H1 (cell line): ENCODE data around the gene ORC5. TPM values are rescaled to one million over a fixed set of nuclear protein-coding genes. Genes with fewer than 3 reads are reported as not detected.

Experiments
- CTCF ChIA-PET: fragments of 300-600 bp; sonication (Branson Sonifier 250); formaldehyde crosslinking; loops from one replicate; lab custom pipeline; 2021; ENCODE audit not compliant: partially characterized antibody; lab: Charles Lee
- POLR2A ChIA-PET: fragments of 300-600 bp; sonication (Branson Sonifier 250); formaldehyde crosslinking; loops from one replicate; lab custom pipeline; 2021; ENCODE audit warnings: inconsistent platforms; ENCODE audit not compliant: partially characterized antibody; lab: Charles Lee
- DNase-seq, 2 experiments: peaks; one replicate each; pipeline versions ENCODE4 v3.0.0 to v3.0.0-alpha.2; 2010 to 2022; ENCODE audit warnings: low spot score in 2 of 2, low read depth in 1 of 2, mixed read lengths in 1 of 2
- FAIRE-seq: peaks from 2 replicates; lab custom pipeline; 2011; peaks lifted over from hg19 to GRCh38; lab: Jason Lieb, UNC
- H2AFZ ChIP-seq: 2 replicates; pipeline ENCODE4 v1.8.1; 2012; ENCODE audit warnings: low read length, inconsistent platforms
- H2AK5ac ChIP-seq: 2 replicates; pipeline ENCODE4 v1.6.1; 2013; ENCODE audit warnings: low read depth, low read length
- H2BK120ac ChIP-seq: replicated peaks from 2 replicates; pipeline ENCODE3; 2013; ENCODE audit warnings: low read depth, low read length, inconsistent platforms
- H2BK12ac ChIP-seq: 2 replicates; pipeline ENCODE4 v1.6.1; 2013; ENCODE audit warnings: low read depth, low read length
- H2BK15ac ChIP-seq: 2 replicates; pipeline ENCODE4 v1.6.1; 2013; ENCODE audit warnings: low read length
- H2BK20ac ChIP-seq: 2 replicates; pipeline ENCODE4 v1.6.1; 2013; ENCODE audit warnings: low read length
- H2BK5ac ChIP-seq: 2 replicates; pipeline ENCODE4 v1.6.1; 2013; ENCODE audit warnings: low read depth, low read length
- H3K14ac ChIP-seq: 2 replicates; pipeline ENCODE4 v1.6.1; 2013; ENCODE audit warnings: inconsistent platforms; ENCODE audit not compliant: insufficient read length
- H3K18ac ChIP-seq: 2 replicates; pipeline ENCODE4 v1.6.1; 2013; ENCODE audit warnings: low read length; ENCODE audit errors: extremely low read depth
- H3K23ac ChIP-seq: 2 replicates; pipeline ENCODE4 v1.6.1; 2013; ENCODE audit warnings: inconsistent platforms; ENCODE audit not compliant: insufficient read length
- H3K23me2 ChIP-seq: 2 replicates; pipeline ENCODE4 v1.6.1; 2013; ENCODE audit warnings: low read depth, low read length
- H3K27ac ChIP-seq: 2 replicates; pipeline ENCODE4 v1.6.1; 2011; ENCODE audit warnings: low read depth, low read length, inconsistent platforms
- H3K27me3 ChIP-seq, 4 experiments: replicated peaks in 1 of 4; 1 replicate in 1 of 4; 2 replicates in 3 of 4; pipeline versions ENCODE4 v1.6.1 to v1.8.1; 2011 to 2013; ENCODE audit warnings: low read length in 3 of 4, mild to moderate bottlenecking in 3 of 4, inconsistent platforms in 2 of 4, mixed read lengths in 2 of 4, moderate library complexity in 1 of 4; ENCODE audit not compliant: control insufficient read depth in 3 of 4, insufficient read depth in 3 of 4; ENCODE audit errors: extremely low read depth in 1 of 4
- H3K36me3 ChIP-seq, 4 experiments: 2 replicates each; pipeline versions ENCODE4 v1.6.1 to v1.8.1; 2011 to 2013; ENCODE audit warnings: mild to moderate bottlenecking in 4 of 4, low read length in 3 of 4, moderate library complexity in 2 of 4, control low read depth in 1 of 4, inconsistent platforms in 1 of 4; ENCODE audit not compliant: insufficient read depth in 4 of 4, control insufficient read depth in 2 of 4
- H3K4ac ChIP-seq: replicated peaks from 2 replicates; pipeline ENCODE3; 2013; ENCODE audit warnings: low read length, low read depth, mixed read lengths, inconsistent platforms; ENCODE audit not compliant: insufficient read length
- H3K4me1 ChIP-seq, 4 experiments: replicated peaks in 1 of 4; 1 replicate in 1 of 4; 2 replicates in 3 of 4; pipeline versions ENCODE4 v1.6.1 to v1.8.1; 2011 to 2013; ENCODE audit warnings: low read length in 3 of 4, inconsistent platforms in 2 of 4, mixed read lengths in 1 of 4; ENCODE audit not compliant: insufficient read depth in 4 of 4, control insufficient read depth in 3 of 4
- H3K4me2 ChIP-seq, 2 experiments: 2 replicates each; pipeline versions ENCODE4 v1.6.1 to v1.8.1; 2011 to 2013; ENCODE audit warnings: low read depth in 2 of 2, low read length in 2 of 2, control low read depth in 1 of 2, inconsistent platforms in 1 of 2, mild to moderate bottlenecking in 1 of 2; ENCODE audit not compliant: insufficient read depth in 1 of 2
- H3K4me3 ChIP-seq, 4 experiments: fragments of 200-600, 300-600 bp in 1 of 4; sonication (generic), shearing (Covaris generic), sonication (Bioruptor Twin) in 1 of 4; 2 replicates each; pipeline versions ENCODE4 v1.5.1 to v1.8.1; 2011 to 2016; ENCODE audit warnings: low read length in 4 of 4, low read depth in 3 of 4, control low read depth in 2 of 4, inconsistent platforms in 2 of 4, mild to moderate bottlenecking in 2 of 4, mixed read lengths in 1 of 4, moderate library complexity in 1 of 4; ENCODE audit not compliant: insufficient read depth in 2 of 4; ENCODE audit errors: extremely low read depth in 1 of 4
- H3K56ac ChIP-seq: replicated peaks from 2 replicates; pipeline ENCODE3; 2013; ENCODE audit warnings: low read depth, mild to moderate bottlenecking, mixed read lengths, low read length, inconsistent platforms; ENCODE audit not compliant: insufficient read length
- H3K79me1 ChIP-seq: 2 replicates; pipeline ENCODE4 v1.6.1; 2013; ENCODE audit warnings: low read depth, low read length, control low read depth
- H3K79me2 ChIP-seq, 2 experiments: 2 replicates each; pipeline versions ENCODE4 v1.6.1 to v1.8.1; 2012 to 2013; ENCODE audit warnings: low read length in 2 of 2, mild to moderate bottlenecking in 2 of 2, inconsistent platforms in 1 of 2; ENCODE audit not compliant: insufficient read depth in 2 of 2, control insufficient read depth in 1 of 2
- H3K9ac ChIP-seq, 4 experiments: replicated peaks in 1 of 4; 1 replicate in 1 of 4; 2 replicates in 3 of 4; pipeline versions ENCODE4 v1.6.1 to v1.8.1; 2011 to 2013; ENCODE audit warnings: low read depth in 3 of 4, low read length in 3 of 4, control low read depth in 2 of 4, mild to moderate bottlenecking in 2 of 4, moderate library complexity in 2 of 4, inconsistent platforms in 1 of 4; ENCODE audit errors: extremely low read depth in 1 of 4
- H3K9me3 ChIP-seq, 2 experiments: 2 replicates each; pipeline versions ENCODE4 v1.6.1 to v1.8.1; 2012 to 2013; ENCODE audit warnings: mild to moderate bottlenecking in 2 of 2, moderate library complexity in 2 of 2, control low read depth in 1 of 2, inconsistent platforms in 1 of 2, low read depth in 1 of 2, low read length in 1 of 2, mixed read lengths in 1 of 2; ENCODE audit not compliant: insufficient read depth in 2 of 2
- H4K20me1 ChIP-seq, 2 experiments: replicated peaks in 1 of 2; 2 replicates each; pipeline versions ENCODE3 to v1.8.1; 2011 to 2013; ENCODE audit warnings: inconsistent platforms in 2 of 2, low read length in 2 of 2, mild to moderate bottlenecking in 1 of 2; ENCODE audit not compliant: insufficient read depth in 2 of 2, control insufficient read depth in 1 of 2
- H4K5ac ChIP-seq: 2 replicates; pipeline ENCODE4 v1.6.1; 2013; ENCODE audit warnings: low read length, low read depth, mixed read lengths, inconsistent platforms; ENCODE audit not compliant: insufficient read length
- H4K8ac ChIP-seq: 2 replicates; pipeline ENCODE4 v1.8.0; 2013; ENCODE audit warnings: mild to moderate bottlenecking, moderate library complexity, low read length, inconsistent platforms; ENCODE audit not compliant: insufficient read depth; ENCODE audit errors: extremely low read depth
- H4K91ac ChIP-seq: replicated peaks from 2 replicates; pipeline ENCODE3; 2013; ENCODE audit warnings: low read length, mixed read lengths, inconsistent platforms; ENCODE audit not compliant: insufficient read length
- GTF2F1 ChIP-seq: IDR thresholded peaks from 2 replicates; pipeline ENCODE4 v1.6.1; 2012; ENCODE audit warnings: low read depth, low read length, improper control_type of control experiment, borderline replicate concordance
- SUZ12 ChIP-seq: fragments of 200-600 bp; sonication (generic); IDR thresholded peaks from 2 replicates; pipeline ENCODE4 v1.6.1; 2012; ENCODE audit warnings: mild to moderate bottlenecking, inconsistent platforms, low read length, moderate library complexity, mixed read lengths
- WGBS, 2 experiments: shearing (Covaris generic) in 1 of 2; methylation state at CpG; one replicate each; pipeline versions ENCODE4 v1.1.6 to v1.1.7; 2013 to 2015; ENCODE audit warnings: low lambda C conversion rate in 2 of 2, mixed read lengths in 2 of 2, inconsistent platforms in 1 of 2, low coverage in 1 of 2, missing lambda C conversion rate in 1 of 2; ENCODE audit not compliant: insufficient replicate concordance in 2 of 2, insufficient coverage in 1 of 2, insufficient read length in 1 of 2; ENCODE audit errors: extremely low coverage in 1 of 2, missing lambda C conversion rate in 1 of 2; 5-methylcytosine and 5-hydroxymethylcytosine counted together
- polyA plus RNA-seq, 7 experiments: library from polyadenylated mRNA; depleted of rRNA in 3 of 7; stranded (reverse) in 5 of 7; unstranded in 2 of 7; fragments of >200 nt in 5 of 7; fragments of 200-250 nt in 2 of 7; gene quantifications; 1 replicate in 5 of 7; 2 replicates in 1 of 7; 4 replicates in 1 of 7; pipeline versions ENCODE4 v1.2.1 to v1.2.3, GENCODE V29; 2011 to 2013; ENCODE audit warnings: missing spikeins in 2 of 7, mixed read lengths in 2 of 7
- total RNA-seq: library from RNA; stranded (reverse); fragmentation: NEBNext Ultra II Directional; extraction: Animal tissue kit (Norgen Biotek cat#: 25700); gene quantifications from 2 replicates; pipeline ENCODE4 v1.2.1, GENCODE V29; 2021

The ORC5 gene
- total and polyA plus RNA-seq, 2 of the 8 experiments (the other 6 are each of a cell fraction or from before 2014, with no cell fraction given), result 7.7 to 19.9 TPM

- H2BK20ac ChIP-seq, result no peak overlapping the region
- no peak overlapping the region for H3K56ac ChIP-seq
- no peaks in the 10 kb centered on the region for H3K4me1 ChIP-seq
- H2BK12ac ChIP-seq, result no peak overlapping the region
- no peaks in the 10 kb centered on the region for H3K79me2 ChIP-seq
- no peaks in the 10 kb centered on the region for H4K20me1 ChIP-seq
- no peak overlapping the region for H3K14ac ChIP-seq
- H3K18ac ChIP-seq, result no peak overlapping the region
- H3K23me2 ChIP-seq, result no peaks in the 10 kb centered on the region; the same call in 1 of the 2 replicates
- H3K23ac ChIP-seq, result no peak overlapping the region
- POLR2A ChIA-PET, result no interaction called here
- H3K27me3 ChIP-seq, result no peaks in the 10 kb centered on the region
- H3K4ac ChIP-seq, result no peak overlapping the region
- no peak overlapping the region for H3K4me3 ChIP-seq
- DNase-seq (no peak), FAIRE-seq (no peak)
- H3K79me1 ChIP-seq, result no peaks in the 10 kb centered on the region
- no peak overlapping the region for H3K4me2 ChIP-seq
- H3K27ac ChIP-seq, result no peak overlapping the region
- no peak overlapping the region for H3K9ac ChIP-seq
- CTCF ChIA-PET, result no interaction called here
- no peak overlapping the region for H4K8ac ChIP-seq
- no peak overlapping the region for H2AK5ac ChIP-seq
- no peak overlapping the region for H2AFZ ChIP-seq
- no peak overlapping the region for H2BK5ac ChIP-seq
- 91% methylated on average over 3 of the region's 3 CpGs; no CpG with 5 or more reads in 1 of the 2 experiments for WGBS, 2 experiments
- no peaks in the 10 kb centered on the region for H3K36me3 ChIP-seq
- no peak overlapping the region for H2BK15ac ChIP-seq
- H4K91ac ChIP-seq, result no peak overlapping the region
- no peaks in the 10 kb centered on the region for H3K9me3 ChIP-seq
- no peak overlapping the region for H4K5ac ChIP-seq
- H2BK120ac ChIP-seq, result no peak overlapping the region
- no peak for TF ChIP-seq SUZ12
- no peak for TF ChIP-seq GTF2F1
Observed at GRCh38 chr7:104089612-104090011, 118.2 kb downstream of the ORC5 start.
